Kidney glomerular epithelial cell (primary cell): Measurements from ENCODE around the gene NOL4.

ENCODE experiments used
- DNase-seq: peaks from one replicate; lab custom pipeline; 2025; lab: John Stamatoyannopoulos, UW

The NOL4 gene

GRCh38 chr18:34194239-34194638 is 30.5 kb downstream of the NOL4 start:
- no peak for DNase-seq

GRCh38 chr18:34189656-34190435 is 34.9 kb downstream of the NOL4 start:
- DNase-seq: no peak
